Vagina (tissue), 2 donors: Measurements from ENCODE around the gene GATA6. TPM values are rescaled to one million over a fixed set of nuclear protein-coding genes. Genes with fewer than 3 reads are reported as not detected.
"Not testable (repeated sequence)": the region's sequence is repeated elsewhere in the genome, so short reads cannot be mapped to it uniquely, and the experiment has no call there.

Source experiments
- DNase-seq, 2 donors: peaks; one replicate each; pipeline ENCODE4 v3.0.0-alpha.2; 2017; ENCODE audit errors: extremely low spot score in 2 of 2
- H3K27ac ChIP-seq: fragments of 200-600 bp; sonication (generic); one replicate; pipeline ENCODE4 v1.5.1; 2019
- H3K27me3 ChIP-seq: fragments of 200-600 bp; sonication (generic); one replicate; pipeline ENCODE4 v1.5.1; 2019
- H3K36me3 ChIP-seq, 2 donors: fragments of 200-600 bp; sonication (generic); one replicate each; pipeline ENCODE4 v1.5.1; 2017 to 2019
- H3K4me1 ChIP-seq: fragments of 200-600 bp; sonication (generic); one replicate; pipeline ENCODE4 v1.5.1; 2019
- H3K4me3 ChIP-seq, 2 donors: fragments of 200-600 bp; sonication (generic); 1 replicate in 1 of 2; 2 replicates in 1 of 2; pipeline ENCODE4 v1.5.1; 2016 to 2019
- H3K9me3 ChIP-seq: fragments of 200-600 bp; sonication (generic); one replicate; pipeline ENCODE4 v1.5.1; 2019
- POLR2A ChIP-seq, 2 donors: fragments of 450-650 bp; IDR thresholded peaks; one replicate each; pipeline ENCODE4 v1.6.1; 2017; ENCODE audit warnings: antibody characterized with exemption in 2 of 2, mild to moderate bottlenecking in 2 of 2, moderate library complexity in 2 of 2
- POLR2AphosphoS5 ChIP-seq, 2 donors: sonication (generic); formaldehyde crosslinking; IDR thresholded peaks; one replicate each; pipeline ENCODE4 v1.9.0; 2017; ENCODE audit warnings: antibody characterized with exemption in 2 of 2, mild to moderate bottlenecking in 2 of 2, low read depth in 1 of 2; ENCODE audit not compliant: insufficient read depth in 1 of 2
- intact Hi-C: fragments of 100-400 bp; cut with DNase I; formaldehyde crosslinking; loops from one replicate; pipeline ENCODE4 v1.15.1; 2023
- total RNA-seq: library from RNA; depleted of rRNA; stranded (reverse); fragments of >200 nt; gene quantifications from one replicate; pipeline ENCODE4 v1.2.3, GENCODE V29; 2016
- TF ChIP-seq, protein P1 (sequence below), 3 experiments: fragments of 450-650 bp in 2 of 3; fragments of 200-600 bp in 1 of 3; sonication (generic) in 1 of 3; IDR thresholded peaks; one replicate each; pipeline ENCODE4 v1.5.1; 2017 to 2019; ENCODE audit warnings: antibody characterized with exemption in 3 of 3, mild to moderate bottlenecking in 2 of 3, moderate library complexity in 2 of 3

The GATA6 gene
- total RNA-seq, 1 donor from 2014 or later, result 9.8 TPM

- no peak overlapping the region for H3K4me3 ChIP-seq
- no peaks in the 10 kb centered on the region for H3K36me3 ChIP-seq
- no peak for DNase-seq
- H3K4me1 ChIP-seq, result no peaks in the 10 kb centered on the region
- H3K27me3 ChIP-seq, result no peaks in the 10 kb centered on the region
- no peaks in the 10 kb centered on the region for H3K9me3 ChIP-seq
- intact Hi-C loops, result loop anchor here (10.0 kb wide), 1 partner anchor 133 kb away; no protein-coding TSS in a partner anchor
- no peak overlapping the region for H3K27ac ChIP-seq
- TF ChIP-seq POLR2A (IDR thresholded peaks at IDR 0.05) (no peak), POLR2AphosphoS5 (IDR thresholded peaks at IDR 0.05; ENCODE audit: insufficient read depth in 1 of 2, low read depth in 1 of 2) (no peak)
- TF ChIP-seq, protein P1, sequence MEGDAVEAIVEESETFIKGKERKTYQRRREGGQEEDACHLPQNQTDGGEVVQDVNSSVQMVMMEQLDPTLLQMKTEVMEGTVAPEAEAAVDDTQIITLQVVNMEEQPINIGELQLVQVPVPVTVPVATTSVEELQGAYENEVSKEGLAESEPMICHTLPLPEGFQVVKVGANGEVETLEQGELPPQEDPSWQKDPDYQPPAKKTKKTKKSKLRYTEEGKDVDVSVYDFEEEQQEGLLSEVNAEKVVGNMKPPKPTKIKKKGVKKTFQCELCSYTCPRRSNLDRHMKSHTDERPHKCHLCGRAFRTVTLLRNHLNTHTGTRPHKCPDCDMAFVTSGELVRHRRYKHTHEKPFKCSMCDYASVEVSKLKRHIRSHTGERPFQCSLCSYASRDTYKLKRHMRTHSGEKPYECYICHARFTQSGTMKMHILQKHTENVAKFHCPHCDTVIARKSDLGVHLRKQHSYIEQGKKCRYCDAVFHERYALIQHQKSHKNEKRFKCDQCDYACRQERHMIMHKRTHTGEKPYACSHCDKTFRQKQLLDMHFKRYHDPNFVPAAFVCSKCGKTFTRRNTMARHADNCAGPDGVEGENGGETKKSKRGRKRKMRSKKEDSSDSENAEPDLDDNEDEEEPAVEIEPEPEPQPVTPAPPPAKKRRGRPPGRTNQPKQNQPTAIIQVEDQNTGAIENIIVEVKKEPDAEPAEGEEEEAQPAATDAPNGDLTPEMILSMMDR (IDR thresholded peaks at IDR 0.05), result no peak
Measured at GRCh38 chr18:22191346-22191695, 21.9 kb downstream of the GATA6 start.

DNA sequence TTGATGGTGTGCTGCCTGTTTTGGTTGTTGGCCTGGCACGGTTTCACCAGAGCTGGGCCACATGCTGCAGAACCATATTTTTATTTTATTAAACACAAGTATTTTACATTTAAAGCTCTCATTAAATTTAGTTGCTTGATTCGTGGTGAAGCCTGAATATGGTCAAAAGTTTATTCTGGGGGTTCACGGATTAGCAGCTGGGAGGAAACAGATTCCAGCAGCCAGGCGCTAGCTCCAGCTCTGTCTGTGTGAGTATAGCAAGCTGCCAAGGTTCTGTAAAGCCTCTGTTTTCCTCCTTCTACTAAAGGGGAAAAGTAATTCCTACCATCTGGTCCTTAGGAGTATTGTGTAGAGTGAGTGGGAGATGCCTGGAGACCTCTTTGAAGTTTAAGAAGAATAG is 22.5 kb downstream of the GATA6 start:
- H3K27me3 ChIP-seq, result no peaks in the 10 kb centered on the region
- no peaks in the 10 kb centered on the region for H3K9me3 ChIP-seq
- intact Hi-C loops, result loop anchor here (10.0 kb wide), 1 partner anchor 133 kb away; no protein-coding TSS in a partner anchor

GRCh38 chr18:22193466-22193865 is 24.1 kb downstream of the GATA6 start:
- H3K27ac ChIP-seq, result no peak overlapping the region
- H3K36me3 ChIP-seq, result no peaks in the 10 kb centered on the region
- intact Hi-C loops, result loop anchor here (10.0 kb wide), 1 partner anchor 131 kb away; no protein-coding TSS in a partner anchor
- H3K4me3 ChIP-seq, result no peak overlapping the region
- TF ChIP-seq POLR2AphosphoS5 (IDR thresholded peaks at IDR 0.05; ENCODE audit: insufficient read depth in 1 of 2, low read depth in 1 of 2) (no peak), POLR2A (IDR thresholded peaks at IDR 0.05) (no peak)
- TF ChIP-seq, protein P1 (IDR thresholded peaks at IDR 0.05), result no peak
- no peaks in the 10 kb centered on the region for H3K27me3 ChIP-seq
- H3K4me1 ChIP-seq, result no peaks in the 10 kb centered on the region
- H3K9me3 ChIP-seq, result no peaks in the 10 kb centered on the region
- DNase-seq, result no peak

More for the DNA sequence above, 22.5 kb downstream of the GATA6 start:
- no peaks in the 10 kb centered on the region for H3K4me1 ChIP-seq
- TF ChIP-seq POLR2AphosphoS5 (IDR thresholded peaks at IDR 0.05; ENCODE audit: insufficient read depth in 1 of 2, low read depth in 1 of 2) (no peak), POLR2A (IDR thresholded peaks at IDR 0.05) (no peak)
- TF ChIP-seq, protein P1 (IDR thresholded peaks at IDR 0.05), result no peak
- no peaks in the 10 kb centered on the region for H3K36me3 ChIP-seq
- DNase-seq, result no peak
- no peak overlapping the region for H3K27ac ChIP-seq
- H3K4me3 ChIP-seq, result no peak overlapping the region

DNA sequence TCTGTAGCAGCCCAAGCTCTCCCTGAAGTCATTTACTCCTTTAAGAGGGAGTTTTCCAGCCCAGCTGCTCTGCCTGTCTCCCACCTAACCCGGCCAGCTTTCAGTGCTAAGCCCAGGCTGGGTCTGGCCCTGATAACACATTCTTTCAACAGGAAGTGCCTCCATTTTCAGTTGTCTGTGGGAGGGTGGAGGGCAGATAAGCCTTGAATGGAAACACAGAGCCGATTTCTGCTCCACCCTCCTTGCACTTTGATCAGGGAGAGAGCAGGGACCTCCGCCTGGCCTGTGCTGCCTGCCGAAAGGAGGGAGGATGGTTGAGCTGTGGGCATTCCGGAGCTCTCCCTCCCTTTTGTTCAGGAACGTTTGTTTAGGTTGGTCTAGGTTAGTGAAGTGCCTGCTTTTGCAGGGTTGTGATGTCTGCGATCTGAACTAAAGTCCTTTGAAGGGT is 24.8 kb downstream of the GATA6 start:
- Histone ChIP-seq H3K4me1 (no peaks in the 10 kb centered on the region), H3K4me3 (no peak overlapping the region), H3K27me3 (no peaks in the 10 kb centered on the region), H3K36me3 (no peaks in the 10 kb centered on the region), H3K27ac (no peak overlapping the region), H3K9me3 (no peaks in the 10 kb centered on the region)
- intact Hi-C loops, result loop anchor here (10.0 kb wide), 1 partner anchor 131 kb away; no protein-coding TSS in a partner anchor
- DNase-seq, result no peak
- TF ChIP-seq POLR2A (IDR thresholded peaks at IDR 0.05) (no peak), POLR2AphosphoS5 (IDR thresholded peaks at IDR 0.05; ENCODE audit: insufficient read depth in 1 of 2, low read depth in 1 of 2) (no peak)
- TF ChIP-seq, protein P1 (IDR thresholded peaks at IDR 0.05), result no peak

- Histone ChIP-seq H3K4me1 (no peaks in the 10 kb centered on the region), H3K27me3 (no peaks in the 10 kb centered on the region), H3K4me3 (no peak overlapping the region), H3K9me3 (no peaks in the 10 kb centered on the region), H3K27ac (no peak overlapping the region), H3K36me3 (no peaks in the 10 kb centered on the region)
- TF ChIP-seq POLR2AphosphoS5 (IDR thresholded peaks at IDR 0.05; ENCODE audit: insufficient read depth in 1 of 2, low read depth in 1 of 2) (no peak), POLR2A (IDR thresholded peaks at IDR 0.05) (no peak)
- TF ChIP-seq, protein P1 (IDR thresholded peaks at IDR 0.05), result no peak
- DNase-seq, result no peak
- intact Hi-C loops, result loop anchor here (10.0 kb wide), 1 partner anchor 130 kb away; no protein-coding TSS in a partner anchor
Measured at GRCh38 chr18:22195052-22195451, 25.7 kb downstream of the GATA6 start.

- not testable (repeated sequence) for H3K4me1 ChIP-seq, H3K27ac ChIP-seq, H3K4me3 ChIP-seq, H3K9me3 ChIP-seq, H3K27me3 ChIP-seq, DNase-seq, H3K36me3 ChIP-seq
- intact Hi-C loops, result loop anchor here (10.0 kb wide), 1 partner anchor 128 kb away; no protein-coding TSS in a partner anchor
Measured at GRCh38 chr18:22196943-22197342, 27.6 kb downstream of the GATA6 start.
